Activated CD4-positive, alpha-beta T cell treated with anti-CD3 and anti-CD28 coated beads, Interleukin-2, Interleukin-6, amounts not matched to agents 100 ng/mL and 50 ng/mL, durations not matched to agents 16 hours and 8 hours (primary cell): Measurements from ENCODE around the gene ATXN7L1.
"Not testable (repeated sequence)": the region's sequence is repeated elsewhere in the genome, so short reads cannot be mapped to it uniquely, and the experiment has no call there.

Experiments
- DNase-seq: peaks from one replicate; pipeline ENCODE4 v3.0.0-alpha.2; 2020

ATXN7L1 gene

GRCh38 chr7:105857009-105857952 is 19.1 kb downstream of the ATXN7L1 start:
- no peak for DNase-seq

- DNase-seq: no peak
These were observed 21.9 kb downstream of the ATXN7L1 start for GRCh38 chr7:105854498-105854897.

- DNase-seq: no peak
These were observed 22.4 kb downstream of the ATXN7L1 start for GRCh38 chr7:105853931-105854419.

GRCh38 chr7:105851064-105851463 is 25.3 kb downstream of the ATXN7L1 start:
- DNase-seq: no peak

- peak; percentile 81 for DNase-seq
These were observed 27.1 kb downstream of the ATXN7L1 start for GRCh38 chr7:105849122-105849855.

- DNase-seq: no peak
These were observed 30.0 kb downstream of the ATXN7L1 start for GRCh38 chr7:105846404-105846803.

GRCh38 chr7:105844681-105845080 is 31.7 kb downstream of the ATXN7L1 start:
- DNase-seq: not testable (repeated sequence)

GRCh38 chr7:105841866-105842265 is 34.5 kb downstream of the ATXN7L1 start:
- no peak for DNase-seq

- no peak for DNase-seq
These were observed 35.2 kb downstream of the ATXN7L1 start for GRCh38 chr7:105840981-105841749.

GRCh38 chr7:105839266-105839665 is 37.1 kb downstream of the ATXN7L1 start:
- DNase-seq: no peak

- no peak for DNase-seq
These were observed 37.7 kb downstream of the ATXN7L1 start for GRCh38 chr7:105838627-105839231.

- DNase-seq: no peak
These were observed 38.4 kb downstream of the ATXN7L1 start for GRCh38 chr7:105837765-105838626.

- no peak for DNase-seq
These were observed 41.0 kb downstream of the ATXN7L1 start for GRCh38 chr7:105835441-105835840.

GRCh38 chr7:105831824-105832535 is 44.4 kb downstream of the ATXN7L1 start:
- no peak for DNase-seq

- no peak for DNase-seq
These were observed 45.1 kb downstream of the ATXN7L1 start for GRCh38 chr7:105831302-105831620.

- no peak for DNase-seq
These were observed 45.7 kb downstream of the ATXN7L1 start for GRCh38 chr7:105830405-105831301.

- no peak for DNase-seq
These were observed 46.6 kb downstream of the ATXN7L1 start for GRCh38 chr7:105829681-105830322.

- no peak for DNase-seq
These were observed 48.3 kb downstream of the ATXN7L1 start for GRCh38 chr7:105828141-105828540.

- DNase-seq: no peak
These were observed 49.1 kb downstream of the ATXN7L1 start for GRCh38 chr7:105827151-105827875.
